SU-DHL-6 (cell line): ENCODE data around the gene PDPN.

Experiments used
- H2AFZ ChIP-seq: fragments of 200-600 bp; sonication (generic); 2 replicates; pipeline ENCODE4 v1.6.1; 2014; ENCODE audit warnings: low read depth, mild to moderate bottlenecking, moderate library complexity, mixed read lengths, antibody characterized with exemption, low read length; ENCODE audit not compliant: severe bottlenecking
- H3F3A ChIP-seq: fragments of 200-600 bp; shearing (Covaris generic); 2 replicates; pipeline ENCODE4 v1.6.0; 2016; ENCODE audit warnings: antibody characterized with exemption, mild to moderate bottlenecking; ENCODE audit not compliant: insufficient read depth
- H3K27ac ChIP-seq: fragments of 200-600 bp; sonication (generic); 2 replicates; pipeline ENCODE4 v1.5.1; 2016; ENCODE audit warnings: low read depth, mild to moderate bottlenecking, low read length, moderate library complexity, mixed read lengths
- H3K27me3 ChIP-seq: fragments of 200-600 bp; sonication (generic), shearing (Covaris generic); 2 replicates; pipeline ENCODE4 v1.6.0; 2014; ENCODE audit warnings: mild to moderate bottlenecking, low read length
- H3K36me3 ChIP-seq: fragments of 200-600 bp; sonication (generic); 2 replicates; pipeline ENCODE4 v1.6.1; 2014; ENCODE audit warnings: mild to moderate bottlenecking, low read length, mixed read lengths
- H3K4me2 ChIP-seq: fragments of 300-600, 200-600 bp; shearing (Covaris generic), sonication (generic); 2 replicates; pipeline ENCODE4 v1.6.0; 2014; ENCODE audit warnings: low read length, low read depth, mild to moderate bottlenecking; ENCODE audit not compliant: poor library complexity, severe bottlenecking
- H3K4me3 ChIP-seq: fragments of 200-600 bp; sonication (generic); 2 replicates; pipeline ENCODE4 v1.5.1; 2014; ENCODE audit warnings: antibody characterized with exemption, low read length, mild to moderate bottlenecking, mixed read lengths; ENCODE audit not compliant: insufficient read depth, poor library complexity, severe bottlenecking
- H3K79me2 ChIP-seq: fragments of 200-600 bp; sonication (generic); 2 replicates; pipeline ENCODE4 v1.6.1; 2014; ENCODE audit warnings: mild to moderate bottlenecking, low read length, moderate library complexity; ENCODE audit not compliant: insufficient read depth
- H3K9ac ChIP-seq: fragments of 200-600 bp; sonication (generic); 2 replicates; pipeline ENCODE4 v1.7.0; 2014; ENCODE audit warnings: mild to moderate bottlenecking, low read length
- H3K9me2 ChIP-seq: fragments of 200-600 bp; sonication (generic); replicated peaks from 2 replicates; pipeline ENCODE4 v1.6.1; 2014; ENCODE audit warnings: low read length; ENCODE audit not compliant: insufficient read depth
- H3K9me3 ChIP-seq: fragments of 200-600 bp; sonication (generic); 2 replicates; pipeline ENCODE4 v1.6.1; 2014; ENCODE audit warnings: low read length, mixed read lengths; ENCODE audit not compliant: insufficient read depth
- H4K20me1 ChIP-seq: fragments of 200-600 bp; sonication (generic); 2 replicates; pipeline ENCODE4 v1.6.1; 2014; ENCODE audit warnings: low read depth, mild to moderate bottlenecking, antibody characterized with exemption, low read length, moderate library complexity, mixed read lengths
- CTCF ChIP-seq: fragments of 200-600 bp; sonication (generic); IDR thresholded peaks from one replicate; pipeline ENCODE4 v1.5.1; 2017; ENCODE audit warnings: antibody characterized with exemption, mild to moderate bottlenecking, low read length, moderate library complexity; ENCODE audit not compliant: insufficient read depth, poor library complexity, severe bottlenecking
- EZH2phosphoT487 ChIP-seq: fragments of 200-600 bp; sonication (generic), shearing (Covaris generic); conservative IDR thresholded peaks from 2 replicates; pipeline ENCODE4 v1.6.1; 2018; ENCODE audit warnings: mild to moderate bottlenecking, antibody characterized with exemption, low read length, moderate library complexity, mixed read lengths

The PDPN gene

GRCh38 chr1:13643017-13643416 lies 59.4 kb downstream of the PDPN start:
- Histone ChIP-seq H3K27me3 (no peaks in the 10 kb centered on the region), H3K9me2 (no peaks in the 10 kb centered on the region), H3K4me2 (peak overlapping the region; percentile 46), H3K9me3 (peaks cover 6% of the 10 kb centered on the region; the same call in 1 of the 2 replicates), H3K79me2 (no peaks in the 10 kb centered on the region), H4K20me1 (no peaks in the 10 kb centered on the region), H3F3A (no peaks in the 10 kb centered on the region), H3K4me3 (peak overlapping the region; percentile 17), H2AFZ (no peak overlapping the region), H3K9ac (no peak overlapping the region), H3K36me3 (no peaks in the 10 kb centered on the region), H3K27ac (peak overlapping the region; percentile 31)
- no peak for TF ChIP-seq CTCF

GRCh38 chr1:13646521-13646920 lies 62.9 kb downstream of the PDPN start:
- Histone ChIP-seq H3F3A (no peaks in the 10 kb centered on the region), H2AFZ (no peak overlapping the region), H3K4me3 (no peak overlapping the region), H3K9me3 (no peaks in the 10 kb centered on the region), H3K27me3 (no peaks in the 10 kb centered on the region), H3K4me2 (no peak overlapping the region), H3K9ac (no peak overlapping the region), H4K20me1 (no peaks in the 10 kb centered on the region), H3K79me2 (no peaks in the 10 kb centered on the region), H3K9me2 (no peaks in the 10 kb centered on the region), H3K36me3 (no peaks in the 10 kb centered on the region), H3K27ac (no peak overlapping the region)
- no peak for TF ChIP-seq CTCF
- TF ChIP-seq EZH2phosphoT487, result no peak

GRCh38 chr1:13651279-13651678 lies 67.6 kb downstream of the PDPN start:
- no peak overlapping the region for H3K4me3 ChIP-seq
- H3K4me2 ChIP-seq, result no peak overlapping the region
- no peak overlapping the region for H3K27ac ChIP-seq
- H3K9me2 ChIP-seq, result no peaks in the 10 kb centered on the region
- no peak overlapping the region for H3K9ac ChIP-seq
- H3K36me3 ChIP-seq, result no peaks in the 10 kb centered on the region
- no peaks in the 10 kb centered on the region for H4K20me1 ChIP-seq
- no peaks in the 10 kb centered on the region for H3F3A ChIP-seq
- H3K27me3 ChIP-seq, result no peaks in the 10 kb centered on the region
- H3K9me3 ChIP-seq, result no peaks in the 10 kb centered on the region
- H2AFZ ChIP-seq, result no peak overlapping the region
- no peaks in the 10 kb centered on the region for H3K79me2 ChIP-seq
- TF ChIP-seq EZH2phosphoT487 (no peak), CTCF (no peak)

GRCh38 chr1:13652238-13652637 lies 68.6 kb downstream of the PDPN start:
- no peak for TF ChIP-seq EZH2phosphoT487
- no peak for TF ChIP-seq CTCF
- H3K27ac ChIP-seq, result no peak overlapping the region
- no peaks in the 10 kb centered on the region for H3K9me2 ChIP-seq
- no peak overlapping the region for H3K4me3 ChIP-seq
- no peaks in the 10 kb centered on the region for H3K27me3 ChIP-seq
- no peak overlapping the region for H3K9ac ChIP-seq
- no peak overlapping the region for H2AFZ ChIP-seq
- H4K20me1 ChIP-seq, result no peaks in the 10 kb centered on the region
- H3K36me3 ChIP-seq, result no peaks in the 10 kb centered on the region
- no peak overlapping the region for H3K4me2 ChIP-seq
- H3K9me3 ChIP-seq, result no peaks in the 10 kb centered on the region
- no peaks in the 10 kb centered on the region for H3F3A ChIP-seq
- no peaks in the 10 kb centered on the region for H3K79me2 ChIP-seq
